ENCODE results near the gene GTF2B.
"Not testable (repeated sequence)": the region's sequence is repeated elsewhere in the genome, so short reads cannot be mapped to it uniquely, and the experiment has no call there.

GTF2B gene

GRCh38 chr1:88891318-88891950, at the start of gene GTF2B:
TSS of gene GTF2B (minus strand) at chr1:88891567. CDS start at chr1:88891499, 68 bp downstream.
- in situ Hi-C loops (cut with MboI; ENCODE audit: low sequenced_read_pairs), result no loop called here

GRCh38 chr1:88938528-88938927, 47.2 kb upstream of the GTF2B start:
- in situ Hi-C loops (cut with MboI; ENCODE audit: low sequenced_read_pairs), result not testable (repeated sequence)

GRCh38 chr1:88936760-88937342, 45.5 kb upstream of the GTF2B start:
- in situ Hi-C loops (cut with MboI; ENCODE audit: low sequenced_read_pairs), result no loop called here

GRCh38 chr1:88936223-88936523, 44.8 kb upstream of the GTF2B start:
- in situ Hi-C loops (cut with MboI; ENCODE audit: low sequenced_read_pairs), result no loop called here

GRCh38 chr1:88935522-88936222, 44.3 kb upstream of the GTF2B start:
- in situ Hi-C loops (cut with MboI; ENCODE audit: low sequenced_read_pairs), result no loop called here

- in situ Hi-C loops (cut with MboI; ENCODE audit: low sequenced_read_pairs), result not testable (repeated sequence)
These were observed 38.8 kb upstream of the GTF2B start for GRCh38 chr1:88930176-88930575.

GRCh38 chr1:88923224-88923623, 31.9 kb upstream of the GTF2B start:
- in situ Hi-C loops (cut with MboI; ENCODE audit: low sequenced_read_pairs), result no loop called here

GRCh38 chr1:88922214-88922613, 30.8 kb upstream of the GTF2B start:
- in situ Hi-C loops (cut with MboI; ENCODE audit: low sequenced_read_pairs), result no loop called here

GRCh38 chr1:88920845-88921244, 29.5 kb upstream of the GTF2B start:
- in situ Hi-C loops (cut with MboI; ENCODE audit: low sequenced_read_pairs), result no loop called here

- in situ Hi-C loops (cut with MboI; ENCODE audit: low sequenced_read_pairs), result no loop called here
These were observed 26.1 kb upstream of the GTF2B start for GRCh38 chr1:88917321-88918025.

- in situ Hi-C loops (cut with MboI; ENCODE audit: low sequenced_read_pairs), result no loop called here
These were observed 25.5 kb upstream of the GTF2B start for GRCh38 chr1:88916883-88917282.

- in situ Hi-C loops (cut with MboI; ENCODE audit: low sequenced_read_pairs), result not testable (repeated sequence)
These were observed 20.4 kb upstream of the GTF2B start for GRCh38 chr1:88911800-88912199.

GRCh38 chr1:88911161-88911560, 19.8 kb upstream of the GTF2B start:
- in situ Hi-C loops (cut with MboI; ENCODE audit: low sequenced_read_pairs), result no loop called here

GRCh38 chr1:88910401-88910800, 19.0 kb upstream of the GTF2B start:
- in situ Hi-C loops (cut with MboI; ENCODE audit: low sequenced_read_pairs), result no loop called here

GRCh38 chr1:88900883-88901282, 9.5 kb upstream of the GTF2B start:
- in situ Hi-C loops (cut with MboI; ENCODE audit: low sequenced_read_pairs), result no loop called here

- in situ Hi-C loops (cut with MboI; ENCODE audit: low sequenced_read_pairs), result no loop called here
These were observed 5.8 kb upstream of the GTF2B start for GRCh38 chr1:88897070-88897730.

GRCh38 chr1:88892357-88892877, 1.1 kb upstream of the GTF2B start:
- in situ Hi-C loops (cut with MboI; ENCODE audit: low sequenced_read_pairs), result no loop called here

GRCh38 chr1:88891951-88892340, 579 bp upstream of the GTF2B start:
- in situ Hi-C loops (cut with MboI; ENCODE audit: low sequenced_read_pairs), result no loop called here

- in situ Hi-C loops (cut with MboI; ENCODE audit: low sequenced_read_pairs), result no loop called here
These were observed 513 bp downstream of the GTF2B start for GRCh38 chr1:88890791-88891317.

- in situ Hi-C loops (cut with MboI; ENCODE audit: low sequenced_read_pairs), result no loop called here
These were observed 1.2 kb downstream of the GTF2B start for GRCh38 chr1:88890131-88890530.

GRCh38 chr1:88888750-88889149, 2.6 kb downstream of the GTF2B start:
- in situ Hi-C loops (cut with MboI; ENCODE audit: low sequenced_read_pairs), result no loop called here

Data from HL-60/S4 treated with retinoic acid at 250 ng/mL for 4 days and 3 days (cell line).